CD4-positive, CD25-positive, alpha-beta regulatory T cell (primary cell): ENCODE data around the gene GP1BA. TPM values are rescaled to one million over a fixed set of nuclear protein-coding genes. Genes with fewer than 3 reads are reported as not detected.

ENCODE experiments used
- ATAC-seq, 2 donors: fragments of 150-1000 bp; cut with Tn5 transposase; one replicate each; pipeline ENCODE4 v1.10.0; 2021; ENCODE audit warnings: low read depth in 2 of 2, moderate number of reproducible peaks in 2 of 2, moderate library complexity in 1 of 2
- DNase-seq, 3 donors: peaks; one replicate each; pipeline versions ENCODE4 v3.0.0 to v3.0.0-alpha.2; 2012 to 2022; ENCODE audit warnings: mixed read lengths in 1 of 3
- H3K27ac ChIP-seq: one replicate; pipeline ENCODE4 v1.7.0; 2013; ENCODE audit warnings: mild to moderate bottlenecking, low read length; ENCODE audit not compliant: insufficient read depth, poor library complexity, severe bottlenecking
- H3K27me3 ChIP-seq: one replicate; pipeline ENCODE4 v1.7.0; 2013; ENCODE audit warnings: low read length; ENCODE audit not compliant: control insufficient read depth, insufficient read depth
- H3K36me3 ChIP-seq: one replicate; pipeline ENCODE4 v1.7.0; 2013; ENCODE audit warnings: mild to moderate bottlenecking, low read length, moderate library complexity; ENCODE audit not compliant: control insufficient read depth, insufficient read depth
- H3K4me1 ChIP-seq: 2 replicates; pipeline ENCODE4 v1.7.0; 2013; ENCODE audit warnings: mild to moderate bottlenecking, low read length; ENCODE audit not compliant: insufficient read depth, control insufficient read depth, poor library complexity, severe bottlenecking
- H3K4me3 ChIP-seq: one replicate; pipeline ENCODE4 v1.7.0; 2013; ENCODE audit warnings: low read depth, mild to moderate bottlenecking, low read length, moderate library complexity
- H3K9me3 ChIP-seq, 2 experiments: 1 replicate in 1 of 2; 2 replicates in 1 of 2; pipeline ENCODE4 v1.7.0; 2013; ENCODE audit warnings: low read length in 2 of 2, mild to moderate bottlenecking in 1 of 2, moderate library complexity in 1 of 2; ENCODE audit not compliant: control insufficient read depth in 2 of 2
- H3K27ac Mint-ChIP-seq, 3 donors: one replicate each; pipeline ENCODE4 v1.8.0; 2020 to 2022; ENCODE audit warnings: mild to moderate bottlenecking in 3 of 3, mixed read lengths in 3 of 3, moderate library complexity in 2 of 3
- H3K27me3 Mint-ChIP-seq: one replicate; pipeline ENCODE4 v1.8.0; 2022; ENCODE audit warnings: mild to moderate bottlenecking, mixed read lengths
- H3K36me3 Mint-ChIP-seq: one replicate; pipeline ENCODE4 v1.8.0; 2020; ENCODE audit warnings: mixed read lengths
- H3K4me1 Mint-ChIP-seq, 4 donors: one replicate each; pipeline ENCODE4 v1.8.0; 2020 to 2022; ENCODE audit warnings: mixed read lengths in 4 of 4, mild to moderate bottlenecking in 1 of 4
- H3K4me3 Mint-ChIP-seq, 4 donors: one replicate each; pipeline ENCODE4 v1.8.0; 2020 to 2022; ENCODE audit warnings: mild to moderate bottlenecking in 4 of 4, mixed read lengths in 4 of 4, moderate library complexity in 3 of 4
- H3K9me3 Mint-ChIP-seq, 7 donors: one replicate each; pipeline ENCODE4 v1.8.0; 2020 to 2022; ENCODE audit warnings: mixed read lengths in 7 of 7, mild to moderate bottlenecking in 3 of 7, moderate library complexity in 2 of 7
- polyA plus RNA-seq, 4 donors: library from polyadenylated mRNA; unstranded; fragments of 300-500 nt; fragmentation: Illumina TruSeq; gene quantifications; one replicate each; pipeline ENCODE4 v1.2.3, GENCODE V29; 2021
- total RNA-seq: library from RNA; stranded (reverse); gene quantifications from one replicate; pipeline ENCODE4 v1.2.3, GENCODE V29; 2022

The GP1BA gene
- total RNA-seq: 1.9 TPM
- polyA plus RNA-seq: under 1 TPM in 2 of 4 donors, not detected in 2; 0.07 to 0.22 TPM

GRCh38 chr17:4931963-4932362, at the start of gene GP1BA:
Gene GP1BA, plus strand, starts transcription at chr17:4932277. Its CDS starts 328 bp downstream, at chr17:4932605.
- peaks cover 0 to 30% (median 16%) of the 10 kb centered on the region in 4 donors for H3K4me1 Mint-ChIP-seq
- H3K27ac Mint-ChIP-seq: peak within 1 kb of the TSS in 1 of 3 donors; percentile 51
- no peak within 1 kb of the TSS for H3K4me3 ChIP-seq

DNA sequence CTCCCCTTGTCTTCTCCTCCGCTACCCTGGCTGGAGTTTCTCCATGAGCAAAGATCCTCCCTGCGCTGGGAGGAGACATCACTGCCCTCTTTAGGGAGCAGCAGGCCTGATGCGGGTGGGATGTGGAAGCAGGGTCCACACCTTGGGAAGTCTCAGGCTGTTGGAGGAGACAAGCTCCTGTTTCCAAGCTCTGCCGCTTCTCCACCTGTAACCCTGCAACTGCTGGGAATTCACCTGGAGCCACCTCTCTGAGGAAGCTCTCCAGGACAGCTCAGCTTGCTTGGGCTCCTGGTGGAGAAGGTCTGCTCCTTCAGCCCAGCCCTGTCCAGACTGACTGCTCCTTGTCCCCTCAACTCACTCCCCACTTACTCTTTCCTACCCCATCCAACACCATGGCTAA, 47.6 kb upstream of the GP1BA start:
- ATAC-seq: no peak
- H3K36me3 Mint-ChIP-seq: peaks cover 25% of the 10 kb centered on the region
- no peak overlapping the region for H3K27ac Mint-ChIP-seq
- no peak overlapping the region for H3K4me3 Mint-ChIP-seq
- Histone ChIP-seq H3K27ac (no peak overlapping the region), H3K4me3 (no peak overlapping the region), H3K36me3 (peaks cover 45% of the 10 kb centered on the region), H3K9me3 (no peaks in the 10 kb centered on the region), H3K4me1 (no peaks in the 10 kb centered on the region), H3K27me3 (no peaks in the 10 kb centered on the region)
- H3K4me1 Mint-ChIP-seq: peaks cover 0 to 6% (median 4%) of the 10 kb centered on the region in 4 donors
- H3K27me3 Mint-ChIP-seq: no peaks in the 10 kb centered on the region
- no peaks in the 10 kb centered on the region for H3K9me3 Mint-ChIP-seq
- DNase-seq: no peak

More at GRCh38 chr17:4931963-4932362, at the start of gene GP1BA:
- Histone ChIP-seq H3K4me1 (peaks cover 10% of the 10 kb centered on the region), H3K9me3 (no peaks in the 10 kb centered on the region), H3K27me3 (no peaks in the 10 kb centered on the region), H3K27ac (no peak within 1 kb of the TSS), H3K36me3 (no peaks in the 10 kb centered on the region)
- Mint-ChIP-seq H3K9me3 (no peaks in the 10 kb centered on the region), H3K36me3 (peaks cover 19% of the 10 kb centered on the region), H3K4me3 (no peak within 1 kb of the TSS), H3K27me3 (no peaks in the 10 kb centered on the region)
- ATAC-seq (no peak), DNase-seq (no peak)

DNA sequence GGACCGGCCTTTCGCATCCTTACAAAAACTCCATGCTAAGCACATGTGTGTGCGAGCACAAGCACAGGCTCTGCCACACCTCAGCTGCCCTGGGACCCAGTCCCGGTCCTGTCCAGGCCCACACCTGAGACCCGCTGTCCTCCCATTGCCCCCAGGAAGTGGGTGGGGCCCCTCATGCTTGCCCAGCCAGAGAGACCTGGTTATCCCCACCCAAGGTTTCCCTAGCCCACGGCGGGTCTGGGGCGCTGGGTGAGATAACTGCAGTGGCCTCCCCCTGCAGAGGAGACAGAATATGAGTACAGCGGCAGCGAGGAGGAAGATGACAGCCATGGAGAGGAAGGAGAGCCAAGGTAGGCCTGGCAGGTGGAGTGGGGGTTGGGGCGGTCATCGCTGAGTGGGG, 45.2 kb upstream of the GP1BA start:
- peaks cover 59% of the 10 kb centered on the region for H3K36me3 ChIP-seq
- Mint-ChIP-seq H3K36me3 (peaks cover 25% of the 10 kb centered on the region), H3K27ac (no peak overlapping the region)

DNA sequence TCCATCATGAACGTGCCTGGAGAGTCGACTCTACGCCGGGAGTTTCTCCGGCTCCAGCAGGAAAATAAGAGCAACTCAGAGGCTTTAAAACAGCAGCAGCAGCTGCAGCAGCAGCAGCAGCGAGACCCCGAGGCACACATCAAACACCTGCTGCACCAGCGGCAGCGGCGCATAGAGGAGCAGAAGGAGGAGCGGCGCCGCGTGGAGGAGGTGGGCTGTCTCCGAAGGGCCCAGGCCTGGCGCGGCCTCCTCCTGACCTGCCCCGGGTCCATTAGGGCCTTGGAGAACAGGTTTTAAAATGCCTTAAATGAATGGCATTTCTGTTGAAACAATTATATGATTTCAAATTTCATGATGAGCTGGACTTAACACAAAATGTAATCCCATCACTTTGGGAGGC, 44.5 kb upstream of the GP1BA start:
- Histone ChIP-seq H3K27me3 (no peaks in the 10 kb centered on the region), H3K27ac (no peak overlapping the region), H3K9me3 (no peaks in the 10 kb centered on the region), H3K4me3 (no peak overlapping the region), H3K36me3 (peaks cover 59% of the 10 kb centered on the region), H3K4me1 (no peaks in the 10 kb centered on the region)
- Mint-ChIP-seq H3K27ac (no peak overlapping the region), H3K9me3 (no peaks in the 10 kb centered on the region), H3K4me1 (peaks cover 0 to 4% (median 1%) of the 10 kb centered on the region in 4 donors), H3K36me3 (peaks cover 25% of the 10 kb centered on the region), H3K4me3 (no peak overlapping the region), H3K27me3 (no peaks in the 10 kb centered on the region)
- ATAC-seq: no peak
- no peak for DNase-seq

More for the DNA sequence above, 45.2 kb upstream of the GP1BA start:
- Histone ChIP-seq H3K9me3 (no peaks in the 10 kb centered on the region), H3K27ac (no peak overlapping the region), H3K4me1 (no peaks in the 10 kb centered on the region), H3K4me3 (no peak overlapping the region), H3K27me3 (no peaks in the 10 kb centered on the region)
- no peaks in the 10 kb centered on the region for H3K9me3 Mint-ChIP-seq
- no peak for DNase-seq
- ATAC-seq: no peak
- no peak overlapping the region for H3K4me3 Mint-ChIP-seq
- H3K27me3 Mint-ChIP-seq: no peaks in the 10 kb centered on the region
- H3K4me1 Mint-ChIP-seq: peaks cover 0 to 5% (median 2%) of the 10 kb centered on the region in 4 donors

DNA sequence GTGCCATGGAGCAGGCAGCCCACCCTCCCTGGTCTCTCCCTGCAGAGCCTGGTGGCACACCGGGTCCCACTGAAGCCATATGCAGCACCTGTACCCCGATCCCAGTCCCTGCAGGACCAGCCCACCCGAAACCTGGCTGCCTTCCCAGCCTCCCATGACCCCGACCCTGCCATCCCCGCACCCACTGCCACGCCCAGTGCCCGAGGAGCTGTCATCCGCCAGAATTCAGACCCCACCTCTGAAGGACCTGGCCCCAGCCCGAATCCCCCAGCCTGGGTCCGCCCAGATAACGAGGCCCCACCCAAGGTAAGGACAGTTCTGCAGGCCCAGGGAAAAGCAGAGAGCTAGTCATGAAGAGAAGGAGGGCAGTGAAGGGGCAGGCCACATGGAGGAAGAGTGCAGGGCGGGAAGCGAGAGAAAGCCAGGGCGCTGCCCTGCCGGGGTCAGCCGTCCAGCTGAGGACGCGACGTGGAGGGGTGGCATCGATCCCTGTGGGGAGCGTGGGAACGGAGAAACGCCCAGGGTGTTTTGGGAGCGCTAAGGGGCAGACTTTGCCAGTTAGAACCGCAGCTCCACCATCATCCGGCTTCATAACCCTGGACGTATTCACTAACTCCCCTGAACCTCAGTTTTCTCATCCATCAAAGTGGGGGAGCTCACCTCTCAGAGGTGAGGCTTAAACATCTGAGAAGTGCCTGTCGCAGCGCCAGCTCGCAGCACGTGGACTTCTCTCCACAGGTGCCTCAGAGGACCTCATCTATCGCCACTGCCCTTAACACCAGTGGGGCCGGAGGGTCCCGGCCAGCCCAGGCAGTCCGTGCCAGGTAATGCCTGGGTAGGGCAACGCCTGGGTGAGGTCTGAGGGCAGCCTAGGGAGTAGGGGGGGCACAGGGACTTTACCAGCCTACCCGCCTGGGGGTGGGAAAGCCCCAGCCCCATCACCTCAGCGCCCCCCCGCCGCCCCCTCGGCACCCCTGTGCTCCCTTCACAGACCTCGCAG, 40.4 kb upstream of the GP1BA start:
- Mint-ChIP-seq H3K27ac (no peak overlapping the region), H3K4me3 (no peak overlapping the region), H3K36me3 (peaks cover 24% of the 10 kb centered on the region), H3K27me3 (no peaks in the 10 kb centered on the region), H3K4me1 (peaks cover 0 to 4% (median 1%) of the 10 kb centered on the region in 4 donors), H3K9me3 (no peaks in the 10 kb centered on the region)
- DNase-seq (no peak), ATAC-seq (no peak)
- no peaks in the 10 kb centered on the region for H3K4me1 ChIP-seq
- no peaks in the 10 kb centered on the region for H3K9me3 ChIP-seq
- H3K27ac ChIP-seq: no peak overlapping the region
- H3K36me3 ChIP-seq: peaks cover 61% of the 10 kb centered on the region
- H3K27me3 ChIP-seq: no peaks in the 10 kb centered on the region
- no peak overlapping the region for H3K4me3 ChIP-seq

DNA sequence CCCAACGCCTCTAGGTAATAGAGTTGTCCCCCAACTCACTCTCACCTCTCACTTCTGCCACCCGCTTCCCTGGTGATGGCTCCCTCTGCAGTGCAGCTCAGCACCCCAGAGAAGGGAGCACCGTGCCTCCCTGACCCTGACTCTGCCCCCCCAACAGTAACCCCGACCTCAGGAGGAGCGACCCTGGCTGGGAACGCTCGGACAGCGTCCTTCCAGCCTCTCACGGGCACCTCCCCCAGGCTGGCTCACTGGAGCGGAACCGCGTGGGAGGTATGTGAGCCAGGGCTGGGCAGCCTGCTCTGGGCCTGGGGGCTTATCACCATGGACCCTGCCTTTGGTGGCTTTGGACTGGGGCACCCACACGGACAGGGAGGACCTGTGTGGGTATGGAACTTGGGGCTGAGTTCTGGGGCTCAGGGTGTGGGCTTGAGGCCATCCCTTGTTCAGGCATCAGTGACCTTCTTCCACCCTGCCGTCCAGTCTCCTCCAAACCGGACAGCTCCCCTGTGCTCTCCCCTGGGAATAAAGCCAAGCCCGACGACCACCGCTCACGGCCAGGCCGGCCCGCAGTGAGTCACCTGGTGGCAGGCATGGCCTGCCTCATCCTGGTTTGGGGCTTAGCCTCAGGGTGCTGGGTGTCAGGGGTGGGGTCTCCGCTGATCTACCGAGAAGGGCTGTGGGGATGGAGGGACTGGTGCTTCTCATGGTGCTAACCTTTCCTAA, 39.4 kb upstream of the GP1BA start:
- Histone ChIP-seq H3K9me3 (no peaks in the 10 kb centered on the region), H3K4me3 (no peak overlapping the region), H3K27me3 (no peaks in the 10 kb centered on the region), H3K27ac (no peak overlapping the region), H3K36me3 (peaks cover 60% of the 10 kb centered on the region), H3K4me1 (no peaks in the 10 kb centered on the region)
- H3K27ac Mint-ChIP-seq: peak overlapping the region in 1 of 3 donors; percentile 69
- H3K4me3 Mint-ChIP-seq: no peak overlapping the region
- H3K27me3 Mint-ChIP-seq: no peaks in the 10 kb centered on the region
- peaks cover 15% of the 10 kb centered on the region for H3K36me3 Mint-ChIP-seq
- DNase-seq (no peak), ATAC-seq (no peak)
- H3K9me3 Mint-ChIP-seq: no peaks in the 10 kb centered on the region
- H3K4me1 Mint-ChIP-seq: peaks cover 0 to 4% (median 1%) of the 10 kb centered on the region in 4 donors

DNA sequence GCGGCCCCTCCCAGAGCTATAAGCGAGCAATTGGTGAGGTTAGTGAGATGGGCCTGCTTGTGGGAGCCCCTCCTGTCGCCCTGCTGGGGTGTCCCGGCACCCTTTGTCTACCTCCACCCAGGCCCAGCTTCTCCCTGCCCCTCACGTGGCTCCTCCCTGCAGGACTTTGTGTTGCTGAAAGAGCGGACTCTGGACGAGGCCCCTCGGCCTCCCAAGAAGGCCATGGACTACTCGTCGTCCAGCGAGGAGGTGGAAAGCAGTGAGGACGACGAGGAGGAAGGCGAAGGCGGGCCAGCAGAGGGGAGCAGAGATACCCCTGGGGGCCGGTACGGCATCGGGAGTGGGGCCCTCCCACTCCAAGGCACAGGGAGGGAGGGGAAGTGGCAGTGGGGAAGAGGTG, 38.8 kb upstream of the GP1BA start:
- peaks cover 56% of the 10 kb centered on the region for H3K36me3 ChIP-seq
- H3K4me3 ChIP-seq: no peak overlapping the region
- ATAC-seq: no peak
- H3K27me3 ChIP-seq: no peaks in the 10 kb centered on the region
- no peak for DNase-seq
- H3K4me3 Mint-ChIP-seq: no peak overlapping the region
- no peak overlapping the region for H3K27ac ChIP-seq
- no peaks in the 10 kb centered on the region for H3K9me3 Mint-ChIP-seq
- peaks cover 15% of the 10 kb centered on the region for H3K36me3 Mint-ChIP-seq
- H3K9me3 ChIP-seq: no peaks in the 10 kb centered on the region
- H3K27me3 Mint-ChIP-seq: no peaks in the 10 kb centered on the region
- peaks cover under 1% of the 10 kb centered on the region for H3K4me1 ChIP-seq
- peaks cover 0 to 6% (median 2%) of the 10 kb centered on the region in 4 donors for H3K4me1 Mint-ChIP-seq
- no peak overlapping the region for H3K27ac Mint-ChIP-seq
